Measurements from ENCODE around the gene SLC9A9. TPM values are rescaled to one million over a fixed set of nuclear protein-coding genes. Genes with fewer than 3 reads are reported as not detected.
"Not testable (repeated sequence)": the region's sequence is repeated elsewhere in the genome, so short reads cannot be mapped to it uniquely, and the experiment has no call there.

SLC9A9 gene
- total RNA-seq, 2 experiments from 2014 or later = 1.3 to 1.6 TPM

DNA sequence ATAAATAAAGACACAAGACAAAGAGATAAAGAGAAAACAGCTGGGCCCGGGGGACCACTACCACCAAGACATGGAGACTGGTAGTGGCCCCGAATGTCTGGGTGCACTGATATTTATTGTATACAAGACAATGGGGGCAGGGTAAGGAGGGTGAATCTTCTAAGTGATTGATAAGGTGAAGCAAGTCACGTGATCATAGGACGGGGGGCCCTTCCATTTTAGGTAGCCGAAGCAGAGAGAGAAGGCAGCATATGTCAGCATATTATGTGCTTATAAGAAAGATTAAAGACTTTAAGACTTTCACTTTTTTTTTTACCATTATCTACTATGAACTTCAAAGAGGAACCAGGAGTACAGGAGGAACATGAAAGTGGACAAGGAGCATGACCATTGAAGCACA, 25.3 kb upstream of the SLC9A9 start:
- DNase-seq; H3K27ac Mint-ChIP-seq; POLR2A ChIA-PET; H3K4me1 Mint-ChIP-seq (ENCODE audit: low read depth); intact Hi-C loops (cut with micrococcal nuclease); H3K9me3 Mint-ChIP-seq; H3K4me3 Mint-ChIP-seq; CTCF ChIA-PET; H3K27me3 Mint-ChIP-seq; H3K36me3 Mint-ChIP-seq: not testable (repeated sequence)

GRCh38 chr3:143865302-143865701, 17.0 kb upstream of the SLC9A9 start:
- H3K36me3 Mint-ChIP-seq = peaks cover 3% of the 10 kb centered on the region
- H3K27me3 Mint-ChIP-seq = no peaks in the 10 kb centered on the region
- H3K27ac Mint-ChIP-seq = no peak overlapping the region
- no peaks in the 10 kb centered on the region for H3K4me1 Mint-ChIP-seq (ENCODE audit: low read depth)
- H3K4me3 Mint-ChIP-seq = no peak overlapping the region
- intact Hi-C loops (cut with micrococcal nuclease) = no loop called here
- ChIA-PET CTCF (no interaction called here), POLR2A (no interaction called here)
- DNase-seq = no peak
- H3K9me3 Mint-ChIP-seq = peaks cover 6% of the 10 kb centered on the region

DNA sequence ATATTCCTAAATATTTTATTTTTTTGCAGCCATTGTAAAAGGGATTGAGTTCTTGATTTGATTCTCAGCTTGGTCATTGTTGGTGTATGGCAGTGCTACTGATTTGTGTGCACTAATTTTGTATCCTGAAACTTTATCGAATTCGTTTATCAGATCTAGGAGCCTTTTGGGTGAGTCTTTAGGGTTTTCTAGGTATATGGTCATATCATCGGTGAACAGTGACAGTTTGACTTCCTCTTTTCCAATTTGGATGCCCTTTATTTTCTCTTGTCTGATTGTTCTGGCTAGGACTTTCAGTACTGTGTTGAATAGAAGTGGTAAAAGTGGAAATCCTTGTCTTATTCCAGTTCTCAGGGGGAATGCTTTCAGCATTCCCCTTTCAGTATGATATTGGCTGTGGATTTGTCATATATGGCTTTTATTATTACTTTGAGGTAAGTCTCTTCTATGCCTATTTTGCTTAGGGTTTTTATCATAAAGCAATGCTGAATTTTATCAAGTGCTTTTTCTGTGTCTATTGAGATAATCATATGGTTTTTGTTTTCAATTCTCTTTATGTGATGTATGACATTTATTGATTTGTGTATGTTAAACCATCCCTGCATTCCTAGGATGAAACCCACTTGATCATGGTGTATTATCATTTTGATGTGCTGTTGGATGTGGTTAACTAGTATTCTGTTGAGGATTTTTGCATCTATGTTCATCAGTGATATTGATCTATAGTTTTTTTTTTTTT, 11.4 kb upstream of the SLC9A9 start:
- H3K4me1 Mint-ChIP-seq (ENCODE audit: low read depth) = peaks cover 13% of the 10 kb centered on the region
- intact Hi-C loops (cut with micrococcal nuclease) = no loop called here
- no peak overlapping the region for H3K27ac Mint-ChIP-seq
- POLR2A ChIA-PET = no interaction called here
- peaks cover 14% of the 10 kb centered on the region for H3K9me3 Mint-ChIP-seq
- CTCF ChIA-PET = no interaction called here
- H3K36me3 Mint-ChIP-seq = peaks cover 3% of the 10 kb centered on the region
- no peaks in the 10 kb centered on the region for H3K27me3 Mint-ChIP-seq
- H3K4me3 Mint-ChIP-seq = no peak overlapping the region
- no peak for DNase-seq

- Mint-ChIP-seq H3K4me3 (no peak overlapping the region), H3K9me3 (peaks cover 14% of the 10 kb centered on the region), H3K27me3 (no peaks in the 10 kb centered on the region), H3K27ac (no peak overlapping the region), H3K36me3 (peaks cover 3% of the 10 kb centered on the region), H3K4me1 (ENCODE audit: low read depth) (peaks cover 19% of the 10 kb centered on the region)
- ChIA-PET CTCF (interaction anchor here (1.0 to 2.1 kb wide), 2 partner anchors 29 to 81 kb away, joined by 3 to 5 read pairs; no protein-coding TSS in a partner anchor), POLR2A (interaction anchor here (1.0 kb wide), 1 partner anchor 31 kb away, joined by 3 read pairs; no protein-coding TSS in a partner anchor)
- intact Hi-C loops (cut with micrococcal nuclease) = no loop called here
- DNase-seq = no peak
Measured at GRCh38 chr3:143856252-143856970, 8.1 kb upstream of the SLC9A9 start.

DNA sequence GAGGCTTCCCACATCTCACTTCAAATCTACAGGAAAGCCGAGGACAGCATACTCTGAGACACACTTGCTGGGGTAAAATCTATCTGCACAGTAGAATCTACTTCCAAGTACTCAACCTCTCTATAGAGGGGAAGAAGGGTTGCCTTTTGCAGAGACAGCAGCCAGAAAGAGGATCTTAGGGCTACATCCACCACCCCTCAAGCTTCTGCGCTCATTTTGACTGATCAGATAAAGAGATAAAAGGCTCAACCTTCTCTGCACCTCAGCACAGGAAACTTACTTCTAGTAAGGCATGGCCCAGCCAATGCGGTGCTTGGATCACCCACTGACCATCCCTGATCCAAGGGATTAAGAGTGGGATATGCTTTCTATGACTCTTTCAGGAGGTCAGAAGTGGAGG, 6.9 kb upstream of the SLC9A9 start:
- Mint-ChIP-seq H3K4me3 (no peak overlapping the region), H3K9me3 (peaks cover 8% of the 10 kb centered on the region), H3K27me3 (no peaks in the 10 kb centered on the region), H3K36me3 (no peaks in the 10 kb centered on the region), H3K27ac (no peak overlapping the region), H3K4me1 (ENCODE audit: low read depth) (peaks cover 24% of the 10 kb centered on the region)
- intact Hi-C loops (cut with micrococcal nuclease) = no loop called here
- ChIA-PET CTCF (interaction anchor here (2.1 kb wide), 1 partner anchor 80 kb away, joined by 5 read pairs; no protein-coding TSS in a partner anchor), POLR2A (no interaction called here)
- DNase-seq = no peak

DNA sequence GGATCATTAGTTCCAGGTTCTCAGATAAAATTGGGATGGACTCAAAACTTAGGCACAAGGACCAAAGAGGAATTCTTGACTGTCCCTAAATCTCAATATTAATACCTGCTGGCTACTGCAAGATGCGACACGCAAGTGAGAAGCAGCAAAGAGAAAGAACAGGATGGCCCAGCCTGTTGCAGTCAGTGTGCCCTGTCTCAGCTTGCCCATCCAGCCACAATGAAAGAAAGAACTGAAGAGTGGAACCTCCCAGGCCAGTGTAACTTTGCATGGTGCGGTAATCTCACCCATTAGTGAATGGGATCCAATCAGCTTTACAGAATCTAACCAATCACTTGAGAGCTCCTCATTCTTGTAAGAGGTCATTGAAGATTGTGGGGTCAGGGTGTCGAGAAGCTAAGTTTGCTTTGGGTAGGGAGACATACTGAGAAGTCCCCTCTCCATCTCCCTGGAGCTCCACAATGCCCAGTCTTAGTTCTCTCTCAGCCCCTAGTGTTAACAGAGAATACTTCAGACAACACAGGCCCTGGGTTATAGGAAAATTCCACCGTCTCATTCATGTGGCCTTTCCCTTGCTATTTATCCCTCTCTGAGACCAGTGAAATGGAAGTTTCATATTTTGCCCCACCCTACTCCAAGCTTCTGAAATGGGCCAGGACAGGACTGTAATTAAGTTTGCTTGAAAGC, 3.2 kb upstream of the SLC9A9 start:
- Mint-ChIP-seq H3K4me3 (no peak overlapping the region), H3K27me3 (no peaks in the 10 kb centered on the region), H3K4me1 (ENCODE audit: low read depth) (peaks cover 53% of the 10 kb centered on the region), H3K9me3 (no peaks in the 10 kb centered on the region), H3K36me3 (no peaks in the 10 kb centered on the region), H3K27ac (no peak overlapping the region)
- CTCF ChIA-PET = interaction anchor here (2.0 kb wide), 1 partner anchor 33 kb away, joined by 9 read pairs; no protein-coding TSS in a partner anchor
- POLR2A ChIA-PET = no interaction called here
- no peak for DNase-seq
- intact Hi-C loops (cut with micrococcal nuclease) = no loop called here

DNA sequence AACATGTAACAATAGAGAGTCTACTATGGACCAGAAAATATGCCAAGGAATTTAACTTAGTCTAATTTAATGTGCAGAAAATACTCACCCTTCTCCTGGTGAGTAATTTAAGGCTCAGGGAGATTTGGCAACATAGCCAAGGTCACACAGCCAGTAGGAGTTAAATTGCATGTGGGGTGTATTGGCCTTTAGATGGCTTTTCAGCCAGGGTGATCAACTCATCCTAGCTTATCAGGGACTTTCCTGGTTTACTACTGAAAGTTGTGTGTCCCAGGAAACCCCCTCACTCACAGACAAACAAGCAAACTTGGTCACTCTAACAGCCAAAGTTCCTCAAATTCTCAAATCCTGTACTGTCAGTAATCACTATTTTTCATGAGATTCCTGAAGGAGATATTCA, 2.6 kb upstream of the SLC9A9 start:
- no peaks in the 10 kb centered on the region for H3K27me3 Mint-ChIP-seq
- H3K4me3 Mint-ChIP-seq = no peak overlapping the region
- intact Hi-C loops (cut with micrococcal nuclease) = no loop called here
- no peaks in the 10 kb centered on the region for H3K36me3 Mint-ChIP-seq
- POLR2A ChIA-PET = no interaction called here
- peaks cover 57% of the 10 kb centered on the region for H3K4me1 Mint-ChIP-seq (ENCODE audit: low read depth)
- H3K9me3 Mint-ChIP-seq = no peaks in the 10 kb centered on the region
- CTCF ChIA-PET = interaction anchor here (2.0 kb wide), 1 partner anchor 34 kb away, joined by 9 read pairs; no protein-coding TSS in a partner anchor
- H3K27ac Mint-ChIP-seq = no peak overlapping the region
- no peak for DNase-seq

DNA sequence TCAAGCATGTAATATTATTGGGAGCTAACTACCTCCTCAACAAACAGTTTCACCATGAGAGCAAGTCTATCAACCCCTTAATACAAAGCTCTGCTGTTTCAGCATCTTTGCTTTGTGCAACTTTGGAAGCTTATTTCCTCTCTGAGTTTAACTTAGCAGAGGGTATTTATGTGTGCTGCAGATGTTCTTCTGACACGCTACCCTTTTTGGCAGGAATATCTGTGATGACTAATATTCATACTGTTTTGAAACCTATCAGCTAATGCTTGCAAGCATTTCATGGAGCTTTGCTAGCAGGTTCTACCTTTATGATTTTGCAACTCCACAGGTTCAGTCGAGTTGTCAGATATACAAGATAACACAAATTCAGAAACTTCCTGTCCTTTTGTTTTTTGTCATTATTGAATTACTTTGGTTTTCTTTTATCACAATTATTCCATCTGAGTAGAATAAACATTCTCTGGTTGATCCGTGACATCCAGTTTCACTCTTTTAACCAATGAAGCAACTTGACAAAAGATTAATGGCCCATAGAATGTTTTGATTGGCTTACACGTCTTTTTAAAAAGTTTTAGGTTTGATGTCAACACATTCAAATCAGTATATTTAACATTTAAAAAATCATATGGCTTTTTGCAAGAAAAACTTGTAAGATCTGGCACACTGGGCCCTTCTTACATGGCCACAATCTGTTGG, 1.7 kb upstream of the SLC9A9 start:
- Mint-ChIP-seq H3K9me3 (no peaks in the 10 kb centered on the region), H3K4me1 (ENCODE audit: low read depth) (peaks cover 53% of the 10 kb centered on the region), H3K4me3 (no peak overlapping the region), H3K27me3 (no peaks in the 10 kb centered on the region), H3K27ac (no peak overlapping the region), H3K36me3 (no peaks in the 10 kb centered on the region)
- POLR2A ChIA-PET = interaction anchor here (3.1 kb wide), 1 partner anchor 122 kb away, joined by 21 read pairs; the partner anchor contains the start of gene DIPK2A
- CTCF ChIA-PET = interaction anchor here (1.2 to 2.0 kb wide), 3 partner anchors 35 to 77 kb away, joined by 4 to 9 read pairs (median 4); no protein-coding TSS in a partner anchor
- DNase-seq = no peak
- intact Hi-C loops (cut with micrococcal nuclease) = loop anchor here (5.0 kb wide), 1 partner anchor 678 kb away; no protein-coding TSS in a partner anchor

GRCh38 chr3:143848704-143849103, 436 bp upstream of the SLC9A9 start:
- ChIA-PET CTCF (interaction anchor here (1.3 to 1.7 kb wide), 3 partner anchors 17 to 123 kb away, joined by 3 to 6 read pairs (median 4); partner anchors contain the start of gene DIPK2A), POLR2A (interaction anchor here (1.4 to 3.1 kb wide), 2 partner anchors 24 to 123 kb away, joined by 5 to 21 read pairs; partner anchors contain the start of gene DIPK2A)
- Mint-ChIP-seq H3K27me3 (no peaks in the 10 kb centered on the region), H3K4me3 (peak overlapping the region; percentile 92), H3K9me3 (no peaks in the 10 kb centered on the region), H3K4me1 (ENCODE audit: low read depth) (peaks cover 50% of the 10 kb centered on the region), H3K27ac (peak overlapping the region; percentile 90), H3K36me3 (no peaks in the 10 kb centered on the region)
- intact Hi-C loops (cut with micrococcal nuclease) = loop anchor here (1.0 to 5.0 kb wide), 7 partner anchors 13 to 676 kb away; partner anchors contain the start of gene DIPK2A
- DNase-seq = no peak

- intact Hi-C loops (cut with micrococcal nuclease) = no loop called here
- DNase-seq = no peak
- CTCF ChIA-PET = interaction anchor here (1.5 to 1.8 kb wide), 2 partner anchors 66 to 68 kb away, joined by 4 read pairs; no protein-coding TSS in a partner anchor
- Mint-ChIP-seq H3K4me3 (no peak overlapping the region), H3K27ac (no peak overlapping the region), H3K9me3 (no peaks in the 10 kb centered on the region), H3K27me3 (no peaks in the 10 kb centered on the region), H3K4me1 (ENCODE audit: low read depth) (peaks cover 58% of the 10 kb centered on the region), H3K36me3 (no peaks in the 10 kb centered on the region)
- POLR2A ChIA-PET = interaction anchor here (1.4 kb wide), 1 partner anchor 128 kb away, joined by 4 read pairs; the partner anchor contains the start of gene DIPK2A
Measured at GRCh38 chr3:143843587-143843986, 4.7 kb downstream of the SLC9A9 start.

DNA sequence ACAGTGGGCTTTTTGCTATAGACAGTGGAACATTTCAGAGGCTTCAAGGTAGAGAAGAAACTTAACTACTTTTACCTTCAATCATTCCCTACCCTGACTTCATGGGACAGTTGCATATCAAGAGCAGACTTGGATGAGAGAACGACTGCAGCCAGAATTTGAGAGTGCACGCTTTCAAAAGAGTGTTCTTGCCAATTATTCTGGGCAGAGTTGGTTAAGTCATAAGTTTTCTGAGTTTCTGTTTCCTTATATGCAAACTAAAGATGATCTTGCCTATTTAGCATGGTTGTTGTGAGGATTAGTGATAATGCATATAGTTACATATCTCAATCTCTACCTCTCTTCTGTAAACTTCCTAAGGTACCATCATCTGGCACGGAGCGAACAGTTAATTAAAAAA, 7.6 kb downstream of the SLC9A9 start:
- DNase-seq = no peak
- intact Hi-C loops (cut with micrococcal nuclease) = no loop called here
- peaks cover 50% of the 10 kb centered on the region for H3K4me1 Mint-ChIP-seq (ENCODE audit: low read depth)
- ChIA-PET CTCF (no interaction called here), POLR2A (no interaction called here)
- no peaks in the 10 kb centered on the region for H3K27me3 Mint-ChIP-seq
- no peak overlapping the region for H3K4me3 Mint-ChIP-seq
- H3K9me3 Mint-ChIP-seq = no peaks in the 10 kb centered on the region
- H3K36me3 Mint-ChIP-seq = no peaks in the 10 kb centered on the region
- no peak overlapping the region for H3K27ac Mint-ChIP-seq
